GM23338 (cell line): Measurements from ENCODE around the gene NARS2. TPM values are rescaled to one million over a fixed set of nuclear protein-coding genes. Genes with fewer than 3 reads are reported as not detected.

ENCODE experiments used
- CTCF ChIP-seq, 2 experiments: fragments of 200-600 bp in 1 of 2; sonication (generic) in 1 of 2; conservative IDR thresholded peaks; 2 replicates each; pipeline versions ENCODE4 v1.5.1 to v1.6.1; 2016 to 2017; ENCODE audit warnings: antibody characterized with exemption in 2 of 2, low read depth in 2 of 2, mild to moderate bottlenecking in 2 of 2, moderate library complexity in 1 of 2
- EZH2 ChIP-seq: fragments of 200-600 bp; sonication (generic); IDR thresholded peaks from one replicate; pipeline ENCODE4 v1.8.0; 2017; ENCODE audit warnings: antibody characterized with exemption, mild to moderate bottlenecking, low read depth; ENCODE audit not compliant: unreplicated experiment
- EZH2phosphoT487 ChIP-seq: fragments of 200-600 bp; sonication (generic); IDR thresholded peaks from one replicate; pipeline ENCODE4 v1.8.1; 2018; ENCODE audit warnings: antibody characterized with exemption; ENCODE audit not compliant: unreplicated experiment
- JUNB ChIP-seq: IDR thresholded peaks from one replicate; pipeline ENCODE4 v1.6.1; 2016; ENCODE audit warnings: antibody characterized with exemption; ENCODE audit not compliant: unreplicated experiment
- NANOG ChIP-seq: IDR thresholded peaks from 2 replicates; pipeline ENCODE4 v1.6.1; 2016; ENCODE audit warnings: antibody characterized with exemption, borderline replicate concordance
- ZNF331 ChIP-seq: fragments of 250-450 bp; sonication (Bioruptor Pico); IDR thresholded peaks from 2 replicates; pipeline ENCODE4 v1.5.0; 2020; ENCODE audit warnings: low read depth, mild to moderate bottlenecking, moderate library complexity
- polyA plus RNA-seq: library from polyadenylated mRNA; unstranded; fragments of >200 nt; fragmentation: Nextera tagmentation; extraction: Ambion mirVana; gene quantifications from 2 replicates; pipeline ENCODE4 v1.2.1, GENCODE V29; 2016
- total RNA-seq: library from RNA; depleted of rRNA; stranded (reverse); fragments of >200 nt; shearing (Covaris generic); gene quantifications from 2 replicates; pipeline ENCODE4 v1.2.3, GENCODE V29; 2014
- TF ChIP-seq, protein P1 (sequence below): fragments of 250-450 bp; sonication (Bioruptor Pico); IDR thresholded peaks from 2 replicates; pipeline ENCODE4 v1.5.0; 2020; ENCODE audit warnings: mild to moderate bottlenecking, moderate library complexity

NARS2 gene
- total and polyA plus RNA-seq, 2 experiments from 2014 or later, result 45.7 to 62.0 TPM

GRCh38 chr11:78549624-78550409 lies 24.8 kb downstream of the NARS2 start (continued):
- TF ChIP-seq, protein P1, sequence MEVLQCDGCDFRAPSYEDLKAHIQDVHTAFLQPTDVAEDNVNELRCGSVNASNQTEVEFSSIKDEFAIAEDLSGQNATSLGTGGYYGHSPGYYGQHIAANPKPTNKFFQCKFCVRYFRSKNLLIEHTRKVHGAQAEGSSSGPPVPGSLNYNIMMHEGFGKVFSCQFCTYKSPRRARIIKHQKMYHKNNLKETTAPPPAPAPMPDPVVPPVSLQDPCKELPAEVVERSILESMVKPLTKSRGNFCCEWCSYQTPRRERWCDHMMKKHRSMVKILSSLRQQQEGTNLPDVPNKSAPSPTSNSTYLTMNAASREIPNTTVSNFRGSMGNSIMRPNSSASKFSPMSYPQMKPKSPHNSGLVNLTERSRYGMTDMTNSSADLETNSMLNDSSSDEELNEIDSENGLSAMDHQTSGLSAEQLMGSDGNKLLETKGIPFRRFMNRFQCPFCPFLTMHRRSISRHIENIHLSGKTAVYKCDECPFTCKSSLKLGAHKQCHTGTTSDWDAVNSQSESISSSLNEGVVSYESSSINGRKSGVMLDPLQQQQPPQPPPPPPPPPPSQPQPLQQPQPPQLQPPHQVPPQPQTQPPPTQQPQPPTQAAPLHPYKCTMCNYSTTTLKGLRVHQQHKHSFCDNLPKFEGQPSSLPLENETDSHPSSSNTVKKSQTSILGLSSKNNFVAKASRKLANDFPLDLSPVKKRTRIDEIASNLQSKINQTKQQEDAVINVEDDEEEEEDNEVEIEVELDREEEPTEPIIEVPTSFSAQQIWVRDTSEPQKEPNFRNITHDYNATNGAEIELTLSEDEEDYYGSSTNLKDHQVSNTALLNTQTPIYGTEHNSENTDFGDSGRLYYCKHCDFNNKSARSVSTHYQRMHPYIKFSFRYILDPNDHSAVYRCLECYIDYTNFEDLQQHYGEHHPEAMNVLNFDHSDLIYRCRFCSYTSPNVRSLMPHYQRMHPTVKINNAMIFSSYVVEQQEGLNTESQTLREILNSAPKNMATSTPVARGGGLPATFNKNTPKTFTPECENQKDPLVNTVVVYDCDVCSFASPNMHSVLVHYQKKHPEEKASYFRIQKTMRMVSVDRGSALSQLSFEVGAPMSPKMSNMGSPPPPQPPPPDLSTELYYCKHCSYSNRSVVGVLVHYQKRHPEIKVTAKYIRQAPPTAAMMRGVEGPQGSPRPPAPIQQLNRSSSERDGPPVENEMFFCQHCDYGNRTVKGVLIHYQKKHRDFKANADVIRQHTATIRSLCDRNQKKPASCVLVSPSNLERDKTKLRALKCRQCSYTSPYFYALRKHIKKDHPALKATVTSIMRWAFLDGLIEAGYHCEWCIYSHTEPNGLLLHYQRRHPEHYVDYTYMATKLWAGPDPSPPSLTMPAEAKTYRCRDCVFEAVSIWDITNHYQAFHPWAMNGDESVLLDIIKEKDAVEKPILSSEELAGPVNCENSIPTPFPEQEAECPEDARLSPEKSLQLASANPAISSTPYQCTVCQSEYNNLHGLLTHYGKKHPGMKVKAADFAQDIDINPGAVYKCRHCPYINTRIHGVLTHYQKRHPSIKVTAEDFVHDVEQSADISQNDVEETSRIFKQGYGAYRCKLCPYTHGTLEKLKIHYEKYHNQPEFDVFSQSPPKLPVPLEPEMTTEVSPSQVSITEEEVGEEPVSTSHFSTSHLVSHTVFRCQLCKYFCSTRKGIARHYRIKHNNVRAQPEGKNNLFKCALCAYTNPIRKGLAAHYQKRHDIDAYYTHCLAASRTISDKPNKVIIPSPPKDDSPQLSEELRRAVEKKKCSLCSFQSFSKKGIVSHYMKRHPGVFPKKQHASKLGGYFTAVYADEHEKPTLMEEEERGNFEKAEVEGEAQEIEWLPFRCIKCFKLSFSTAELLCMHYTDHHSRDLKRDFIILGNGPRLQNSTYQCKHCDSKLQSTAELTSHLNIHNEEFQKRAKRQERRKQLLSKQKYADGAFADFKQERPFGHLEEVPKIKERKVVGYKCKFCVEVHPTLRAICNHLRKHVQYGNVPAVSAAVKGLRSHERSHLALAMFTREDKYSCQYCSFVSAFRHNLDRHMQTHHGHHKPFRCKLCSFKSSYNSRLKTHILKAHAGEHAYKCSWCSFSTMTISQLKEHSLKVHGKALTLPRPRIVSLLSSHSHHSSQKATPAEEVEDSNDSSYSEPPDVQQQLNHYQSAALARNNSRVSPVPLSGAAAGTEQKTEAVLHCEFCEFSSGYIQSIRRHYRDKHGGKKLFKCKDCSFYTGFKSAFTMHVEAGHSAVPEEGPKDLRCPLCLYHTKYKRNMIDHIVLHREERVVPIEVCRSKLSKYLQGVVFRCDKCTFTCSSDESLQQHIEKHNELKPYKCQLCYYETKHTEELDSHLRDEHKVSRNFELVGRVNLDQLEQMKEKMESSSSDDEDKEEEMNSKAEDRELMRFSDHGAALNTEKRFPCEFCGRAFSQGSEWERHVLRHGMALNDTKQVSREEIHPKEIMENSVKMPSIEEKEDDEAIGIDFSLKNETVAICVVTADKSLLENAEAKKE (CRISPR knock-in tag), result no peak
- TF ChIP-seq EZH2phosphoT487, result no peak
- no peak for TF ChIP-seq NANOG
- no peak for TF ChIP-seq CTCF (conservative IDR thresholded peaks at IDR 0.05; ENCODE audit: low read depth in 2 of 2)
- no peak for TF ChIP-seq JUNB
- no peak for TF ChIP-seq ZNF331 (CRISPR knock-in tag)
- TF ChIP-seq EZH2, result no peak
